SU-DHL-6 (cell line): ENCODE data around the gene PRSS21.

Source experiments
- H2AFZ ChIP-seq: fragments of 200-600 bp; sonication (generic); 2 replicates; pipeline ENCODE4 v1.6.1; 2014; ENCODE audit warnings: low read depth, mild to moderate bottlenecking, moderate library complexity, mixed read lengths, antibody characterized with exemption, low read length; ENCODE audit not compliant: severe bottlenecking
- H3F3A ChIP-seq: fragments of 200-600 bp; shearing (Covaris generic); 2 replicates; pipeline ENCODE4 v1.6.0; 2016; ENCODE audit warnings: antibody characterized with exemption, mild to moderate bottlenecking; ENCODE audit not compliant: insufficient read depth
- H3K27ac ChIP-seq: fragments of 200-600 bp; sonication (generic); 2 replicates; pipeline ENCODE4 v1.5.1; 2016; ENCODE audit warnings: low read depth, mild to moderate bottlenecking, low read length, moderate library complexity, mixed read lengths
- H3K27me3 ChIP-seq: fragments of 200-600 bp; sonication (generic), shearing (Covaris generic); 2 replicates; pipeline ENCODE4 v1.6.0; 2014; ENCODE audit warnings: mild to moderate bottlenecking, low read length
- H3K36me3 ChIP-seq: fragments of 200-600 bp; sonication (generic); 2 replicates; pipeline ENCODE4 v1.6.1; 2014; ENCODE audit warnings: mild to moderate bottlenecking, low read length, mixed read lengths
- H3K4me2 ChIP-seq: fragments of 300-600, 200-600 bp; shearing (Covaris generic), sonication (generic); 2 replicates; pipeline ENCODE4 v1.6.0; 2014; ENCODE audit warnings: low read length, low read depth, mild to moderate bottlenecking; ENCODE audit not compliant: poor library complexity, severe bottlenecking
- H3K4me3 ChIP-seq: fragments of 200-600 bp; sonication (generic); 2 replicates; pipeline ENCODE4 v1.5.1; 2014; ENCODE audit warnings: antibody characterized with exemption, low read length, mild to moderate bottlenecking, mixed read lengths; ENCODE audit not compliant: insufficient read depth, poor library complexity, severe bottlenecking
- H3K79me2 ChIP-seq: fragments of 200-600 bp; sonication (generic); 2 replicates; pipeline ENCODE4 v1.6.1; 2014; ENCODE audit warnings: mild to moderate bottlenecking, low read length, moderate library complexity; ENCODE audit not compliant: insufficient read depth
- H3K9ac ChIP-seq: fragments of 200-600 bp; sonication (generic); 2 replicates; pipeline ENCODE4 v1.7.0; 2014; ENCODE audit warnings: mild to moderate bottlenecking, low read length
- H3K9me2 ChIP-seq: fragments of 200-600 bp; sonication (generic); replicated peaks from 2 replicates; pipeline ENCODE4 v1.6.1; 2014; ENCODE audit warnings: low read length; ENCODE audit not compliant: insufficient read depth
- H3K9me3 ChIP-seq: fragments of 200-600 bp; sonication (generic); 2 replicates; pipeline ENCODE4 v1.6.1; 2014; ENCODE audit warnings: low read length, mixed read lengths; ENCODE audit not compliant: insufficient read depth
- H4K20me1 ChIP-seq: fragments of 200-600 bp; sonication (generic); 2 replicates; pipeline ENCODE4 v1.6.1; 2014; ENCODE audit warnings: low read depth, mild to moderate bottlenecking, antibody characterized with exemption, low read length, moderate library complexity, mixed read lengths
- EZH2phosphoT487 ChIP-seq: fragments of 200-600 bp; sonication (generic), shearing (Covaris generic); conservative IDR thresholded peaks from 2 replicates; pipeline ENCODE4 v1.6.1; 2018; ENCODE audit warnings: mild to moderate bottlenecking, antibody characterized with exemption, low read length, moderate library complexity, mixed read lengths
- TF ChIP-seq, protein P1 (sequence below): fragments of 200-600 bp; sonication (generic); IDR thresholded peaks from one replicate; pipeline ENCODE4 v1.5.1; 2017; ENCODE audit warnings: antibody characterized with exemption, mild to moderate bottlenecking, low read length, moderate library complexity; ENCODE audit not compliant: insufficient read depth, poor library complexity, severe bottlenecking

The PRSS21 gene

DNA sequence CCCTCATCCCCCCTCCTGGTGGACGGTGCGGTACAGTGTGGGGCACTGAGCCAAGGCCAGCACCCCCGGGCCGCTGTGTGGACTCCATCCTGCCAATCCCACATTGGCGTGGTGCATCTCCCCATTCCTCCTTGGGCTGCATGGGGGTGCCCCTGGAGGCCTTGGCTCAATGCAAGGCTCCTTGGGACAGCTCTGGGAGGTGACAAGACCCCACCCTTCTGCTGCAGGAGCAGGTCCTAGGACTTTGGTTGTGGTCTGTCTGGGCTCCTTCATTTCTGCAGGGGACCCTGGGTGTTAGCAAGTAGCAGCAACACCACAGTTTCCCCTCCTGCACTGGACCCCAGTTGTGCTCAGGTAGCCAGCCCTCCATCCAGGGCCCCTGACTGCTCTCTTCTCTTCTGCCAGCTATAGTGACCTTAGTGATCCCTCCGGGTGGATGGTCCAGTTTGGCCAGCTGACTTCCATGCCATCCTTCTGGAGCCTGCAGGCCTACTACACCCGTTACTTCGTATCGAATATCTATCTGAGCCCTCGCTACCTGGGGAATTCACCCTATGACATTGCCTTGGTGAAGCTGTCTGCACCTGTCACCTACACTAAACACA lies 1.3 kb downstream of the PRSS21 start:
- Histone ChIP-seq H3K9me2 (no peaks in the 10 kb centered on the region), H3K4me3 (no peak overlapping the region), H3K79me2 (no peaks in the 10 kb centered on the region), H2AFZ (no peak overlapping the region), H3K27ac (no peak overlapping the region), H3K9me3 (no peaks in the 10 kb centered on the region), H3K4me2 (no peak overlapping the region), H3F3A (no peaks in the 10 kb centered on the region), H4K20me1 (no peaks in the 10 kb centered on the region), H3K36me3 (no peaks in the 10 kb centered on the region), H3K9ac (no peak overlapping the region), H3K27me3 (no peaks in the 10 kb centered on the region)
- TF ChIP-seq, protein P1, sequence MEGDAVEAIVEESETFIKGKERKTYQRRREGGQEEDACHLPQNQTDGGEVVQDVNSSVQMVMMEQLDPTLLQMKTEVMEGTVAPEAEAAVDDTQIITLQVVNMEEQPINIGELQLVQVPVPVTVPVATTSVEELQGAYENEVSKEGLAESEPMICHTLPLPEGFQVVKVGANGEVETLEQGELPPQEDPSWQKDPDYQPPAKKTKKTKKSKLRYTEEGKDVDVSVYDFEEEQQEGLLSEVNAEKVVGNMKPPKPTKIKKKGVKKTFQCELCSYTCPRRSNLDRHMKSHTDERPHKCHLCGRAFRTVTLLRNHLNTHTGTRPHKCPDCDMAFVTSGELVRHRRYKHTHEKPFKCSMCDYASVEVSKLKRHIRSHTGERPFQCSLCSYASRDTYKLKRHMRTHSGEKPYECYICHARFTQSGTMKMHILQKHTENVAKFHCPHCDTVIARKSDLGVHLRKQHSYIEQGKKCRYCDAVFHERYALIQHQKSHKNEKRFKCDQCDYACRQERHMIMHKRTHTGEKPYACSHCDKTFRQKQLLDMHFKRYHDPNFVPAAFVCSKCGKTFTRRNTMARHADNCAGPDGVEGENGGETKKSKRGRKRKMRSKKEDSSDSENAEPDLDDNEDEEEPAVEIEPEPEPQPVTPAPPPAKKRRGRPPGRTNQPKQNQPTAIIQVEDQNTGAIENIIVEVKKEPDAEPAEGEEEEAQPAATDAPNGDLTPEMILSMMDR = no peak
- no peak for TF ChIP-seq EZH2phosphoT487

DNA sequence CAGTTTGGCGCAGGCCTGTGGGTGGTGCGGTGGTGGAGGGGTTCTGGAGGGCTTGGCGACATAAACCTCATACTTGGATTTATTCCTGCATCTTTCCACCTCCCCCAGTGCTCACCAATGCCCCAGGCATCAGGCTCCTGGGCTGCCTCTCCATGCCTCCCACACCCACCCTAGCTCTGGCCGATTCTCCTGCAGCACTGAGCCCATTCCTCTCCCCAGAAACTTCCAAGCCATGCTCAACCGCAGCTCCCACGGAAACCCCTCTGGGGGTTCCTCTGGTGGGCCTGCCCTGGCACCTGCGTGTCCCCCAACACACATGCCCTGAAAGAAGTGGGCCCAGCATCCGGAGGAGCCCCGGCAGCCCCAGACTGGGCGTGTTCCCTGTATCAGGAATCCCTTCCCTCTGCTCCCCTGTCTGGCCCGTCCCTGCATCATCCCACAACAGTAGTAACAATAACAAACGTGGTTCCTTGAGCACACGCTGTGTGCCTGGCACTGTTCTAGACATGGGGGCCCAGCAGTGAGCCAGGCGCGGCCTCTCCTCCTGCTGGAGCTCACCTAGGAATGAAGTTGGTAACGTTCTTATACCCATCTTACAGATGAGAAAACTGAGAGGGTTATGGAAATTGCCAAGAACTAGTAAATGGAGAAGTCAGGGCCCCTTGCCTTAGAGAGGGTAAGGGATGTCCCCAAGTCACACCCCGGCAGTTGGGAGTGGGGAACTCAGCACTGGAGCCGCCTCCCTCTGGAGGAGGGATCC lies 2.3 kb downstream of the PRSS21 start:
- Histone ChIP-seq H3K79me2 (no peaks in the 10 kb centered on the region), H3K9me2 (no peaks in the 10 kb centered on the region), H3K36me3 (no peaks in the 10 kb centered on the region), H2AFZ (no peak overlapping the region), H4K20me1 (no peaks in the 10 kb centered on the region), H3K9me3 (no peaks in the 10 kb centered on the region), H3K9ac (no peak overlapping the region), H3F3A (no peaks in the 10 kb centered on the region), H3K4me3 (no peak overlapping the region), H3K27ac (no peak overlapping the region), H3K4me2 (no peak overlapping the region), H3K27me3 (no peaks in the 10 kb centered on the region)
- TF ChIP-seq, protein P1 = no peak
- no peak for TF ChIP-seq EZH2phosphoT487

DNA sequence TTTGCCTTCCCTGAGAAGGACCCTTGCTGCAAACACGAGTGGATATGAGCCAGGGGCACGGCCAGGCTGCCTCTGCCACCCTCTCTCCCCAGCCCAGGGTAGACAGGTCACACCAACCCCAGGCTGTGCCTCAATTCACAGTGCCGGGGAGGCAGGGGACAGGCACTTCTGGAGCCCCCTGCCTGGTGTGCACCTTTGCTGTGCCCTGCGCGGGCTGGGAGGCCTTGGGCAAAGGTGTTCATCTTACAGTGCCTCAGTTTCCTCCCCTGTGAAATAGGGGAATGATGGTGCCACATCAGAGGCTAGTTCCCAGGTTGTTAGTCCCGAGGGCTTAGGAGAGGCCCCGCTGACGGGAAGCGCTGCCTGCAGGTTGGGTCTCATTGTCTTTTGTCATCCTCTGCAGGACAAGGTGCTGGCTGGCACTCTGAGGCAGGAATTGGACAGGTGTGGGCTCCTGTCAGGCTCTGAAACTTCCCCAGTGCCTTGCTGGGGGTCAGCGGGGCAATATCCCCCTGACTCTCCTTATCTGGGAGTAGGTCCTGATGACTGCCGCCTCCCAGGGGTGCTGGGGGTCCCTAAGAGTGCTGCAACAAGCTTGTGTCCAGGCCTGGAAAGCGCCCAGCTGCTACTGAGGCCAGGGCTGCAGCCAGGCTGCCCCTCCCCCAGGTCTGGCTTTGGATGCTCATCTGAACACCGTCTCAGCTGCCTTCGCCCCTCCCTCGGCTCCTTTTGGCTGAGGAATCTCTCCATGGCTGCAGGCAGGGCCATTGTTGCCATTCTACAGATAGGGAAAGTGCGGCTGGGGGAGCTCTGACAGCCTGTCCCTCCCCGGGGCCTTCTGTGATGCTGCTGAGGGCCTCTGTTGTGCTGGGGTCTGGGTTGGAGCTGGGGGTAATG lies 3.1 kb downstream of the PRSS21 start:
- no peak overlapping the region for H2AFZ ChIP-seq
- no peaks in the 10 kb centered on the region for H3K9me2 ChIP-seq
- no peaks in the 10 kb centered on the region for H3F3A ChIP-seq
- no peaks in the 10 kb centered on the region for H3K79me2 ChIP-seq
- H3K9me3 ChIP-seq = no peaks in the 10 kb centered on the region
- no peak overlapping the region for H3K4me2 ChIP-seq
- H3K27me3 ChIP-seq = no peaks in the 10 kb centered on the region
- H3K4me3 ChIP-seq = no peak overlapping the region
- H3K36me3 ChIP-seq = no peaks in the 10 kb centered on the region
- H4K20me1 ChIP-seq = no peaks in the 10 kb centered on the region
- H3K9ac ChIP-seq = no peak overlapping the region
- TF ChIP-seq EZH2phosphoT487 = no peak
- TF ChIP-seq, protein P1 = no peak
- no peak overlapping the region for H3K27ac ChIP-seq
